ENCODE data around the gene SRRM1. TPM values are rescaled to one million over a fixed set of nuclear protein-coding genes. Genes with fewer than 3 reads are reported as not detected.
"Not testable (repeated sequence)": the region's sequence is repeated elsewhere in the genome, so short reads cannot be mapped to it uniquely, and the experiment has no call there.

Gene SRRM1
- total and polyA plus RNA-seq, 2 experiments from 2014 or later = 61.6 to 84.3 TPM

DNA sequence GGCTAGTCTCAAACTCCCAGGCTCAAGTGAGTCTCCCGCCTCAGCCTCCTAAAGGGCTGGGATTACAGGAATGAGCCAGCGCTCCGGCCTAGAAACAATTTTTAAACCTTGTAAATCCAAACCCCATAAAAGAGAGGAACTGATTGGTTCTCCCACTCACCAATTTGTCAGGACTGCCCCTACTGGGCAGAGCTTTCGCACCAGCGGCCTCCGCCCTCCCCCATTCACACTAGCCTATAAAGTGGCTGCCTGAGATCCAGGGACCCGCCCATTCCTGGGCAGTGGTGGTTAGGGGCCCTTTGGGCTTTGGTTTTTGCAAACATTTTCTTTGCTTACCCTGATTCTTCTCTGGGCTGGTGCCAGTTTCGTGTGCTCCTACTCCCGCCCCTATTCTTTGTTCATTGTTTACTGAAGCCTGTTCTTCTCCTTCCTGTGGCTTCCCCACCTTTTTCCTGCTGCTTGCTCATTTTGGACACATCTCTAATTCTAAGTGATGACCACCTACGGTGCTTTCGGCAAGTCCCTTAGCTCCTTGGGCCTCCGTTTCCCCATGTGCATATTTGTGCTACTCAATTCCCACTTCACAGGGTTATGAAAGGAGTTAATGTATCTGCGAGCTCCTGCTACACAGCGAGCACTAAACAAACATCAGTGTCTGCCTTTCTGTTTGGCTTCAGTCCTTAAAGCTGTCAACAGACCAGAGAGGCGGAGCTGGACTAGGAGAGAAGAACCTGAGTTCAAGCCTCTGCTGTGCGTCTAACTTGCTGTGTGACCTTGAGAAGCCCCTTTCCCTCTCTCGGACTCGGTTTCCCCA, 62.4 kb downstream of the SRRM1 start:
- no peaks in the 10 kb centered on the region for H3K36me3 ChIP-seq (replicated peaks; ENCODE audit: insufficient read depth, low read depth)
- no peaks in the 10 kb centered on the region for H3K27me3 ChIP-seq
- peak overlapping the region; percentile 89 for H3K27ac ChIP-seq
- TF ChIP-seq, protein P1, sequence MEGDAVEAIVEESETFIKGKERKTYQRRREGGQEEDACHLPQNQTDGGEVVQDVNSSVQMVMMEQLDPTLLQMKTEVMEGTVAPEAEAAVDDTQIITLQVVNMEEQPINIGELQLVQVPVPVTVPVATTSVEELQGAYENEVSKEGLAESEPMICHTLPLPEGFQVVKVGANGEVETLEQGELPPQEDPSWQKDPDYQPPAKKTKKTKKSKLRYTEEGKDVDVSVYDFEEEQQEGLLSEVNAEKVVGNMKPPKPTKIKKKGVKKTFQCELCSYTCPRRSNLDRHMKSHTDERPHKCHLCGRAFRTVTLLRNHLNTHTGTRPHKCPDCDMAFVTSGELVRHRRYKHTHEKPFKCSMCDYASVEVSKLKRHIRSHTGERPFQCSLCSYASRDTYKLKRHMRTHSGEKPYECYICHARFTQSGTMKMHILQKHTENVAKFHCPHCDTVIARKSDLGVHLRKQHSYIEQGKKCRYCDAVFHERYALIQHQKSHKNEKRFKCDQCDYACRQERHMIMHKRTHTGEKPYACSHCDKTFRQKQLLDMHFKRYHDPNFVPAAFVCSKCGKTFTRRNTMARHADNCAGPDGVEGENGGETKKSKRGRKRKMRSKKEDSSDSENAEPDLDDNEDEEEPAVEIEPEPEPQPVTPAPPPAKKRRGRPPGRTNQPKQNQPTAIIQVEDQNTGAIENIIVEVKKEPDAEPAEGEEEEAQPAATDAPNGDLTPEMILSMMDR (IDR thresholded peaks at IDR 0.05; ENCODE audit: poor library complexity) = no peak
- TF ChIP-seq EZH2phosphoT487 (IDR thresholded peaks at IDR 0.05; ENCODE audit: low read depth, severe bottlenecking, unreplicated experiment) (no peak), EZH2 (IDR thresholded peaks at IDR 0.05; ENCODE audit: borderline replicate concordance) (no peak)
- peak; percentile 94 for DNase-seq (ENCODE audit: low spot score)
- no peak overlapping the region for H3K4me3 ChIP-seq
- H3K9me2 ChIP-seq (replicated peaks; ENCODE audit: insufficient read depth) = no peaks in the 10 kb centered on the region
- peak overlapping the region; percentile 54 for H2AFZ ChIP-seq
- no peaks in the 10 kb centered on the region for H4K20me1 ChIP-seq (ENCODE audit: insufficient read depth, poor library complexity, severe bottlenecking)
- H3K4me2 ChIP-seq = peak overlapping the region; percentile 71
- no peaks in the 10 kb centered on the region for H3K9me3 ChIP-seq (ENCODE audit: low read depth)
- no peaks in the 10 kb centered on the region for H3K79me2 ChIP-seq
- WGBS (ENCODE audit: low lambda C conversion rate, missing lambda C conversion rate) = 28% methylated on average over 18 of the region's 18 CpGs
- peaks cover 12% of the 10 kb centered on the region for H3K4me1 ChIP-seq (ENCODE audit: insufficient read depth)

DNA sequence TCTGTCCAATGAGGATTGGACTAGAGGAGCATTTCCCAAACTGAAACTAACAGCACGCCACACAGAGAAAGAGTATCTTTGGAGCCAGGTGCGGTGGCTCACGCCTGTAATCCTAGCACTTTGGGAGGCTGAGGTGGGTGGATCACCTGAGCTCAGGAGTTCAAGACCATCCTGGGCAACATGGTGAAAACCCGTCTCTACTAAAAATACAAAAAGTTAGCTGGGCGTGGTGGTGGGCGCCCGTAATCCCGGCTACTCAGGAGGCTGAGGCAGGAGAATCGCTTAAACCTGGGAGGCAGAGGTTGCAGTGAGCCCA, 62.9 kb downstream of the SRRM1 start:
- not testable (repeated sequence) for H3K4me3 ChIP-seq; H3K27me3 ChIP-seq; H3K79me2 ChIP-seq; DNase-seq (ENCODE audit: low spot score); H4K20me1 ChIP-seq (ENCODE audit: insufficient read depth, poor library complexity, severe bottlenecking); H3K9me2 ChIP-seq (replicated peaks; ENCODE audit: insufficient read depth); H3K9me3 ChIP-seq (ENCODE audit: low read depth); H3K36me3 ChIP-seq (replicated peaks; ENCODE audit: insufficient read depth, low read depth)
- Histone ChIP-seq H3K27ac (peak overlapping the region; percentile 89), H3K4me1 (ENCODE audit: insufficient read depth) (peaks cover 12% of the 10 kb centered on the region), H2AFZ (peak overlapping the region; percentile 54), H3K4me2 (peak overlapping the region; percentile 71)
- WGBS (ENCODE audit: low lambda C conversion rate, missing lambda C conversion rate) = 96% methylated on average over 9 of the region's 9 CpGs

DNA sequence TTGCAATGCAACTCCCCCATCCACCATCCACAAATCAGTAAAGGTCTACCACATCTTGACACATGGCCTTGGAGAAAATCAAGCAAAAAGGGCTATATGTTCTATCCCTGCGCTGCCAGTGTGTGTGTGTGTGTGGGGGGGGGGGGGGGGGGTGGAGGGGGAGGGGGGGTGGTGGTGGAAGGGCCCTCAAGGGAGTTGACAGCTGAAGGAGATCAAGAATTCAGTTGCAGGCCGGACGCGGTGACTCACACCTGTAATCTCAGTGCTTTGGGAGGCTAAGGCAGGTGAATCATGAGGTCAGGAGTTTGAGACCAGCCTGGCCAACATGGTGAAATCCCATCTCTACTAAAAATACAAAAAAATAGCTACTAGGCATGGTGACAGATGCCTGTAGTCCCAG, 64.6 kb downstream of the SRRM1 start:
- H3K9me3 ChIP-seq (ENCODE audit: low read depth) = no peaks in the 10 kb centered on the region
- no peaks in the 10 kb centered on the region for H3K79me2 ChIP-seq
- H3K9me2 ChIP-seq (replicated peaks; ENCODE audit: insufficient read depth) = no peaks in the 10 kb centered on the region
- H3K4me1 ChIP-seq (ENCODE audit: insufficient read depth) = peaks cover 12% of the 10 kb centered on the region
- H3K27ac ChIP-seq = no peak overlapping the region
- no peak overlapping the region for H3K4me3 ChIP-seq
- no peaks in the 10 kb centered on the region for H3K36me3 ChIP-seq (replicated peaks; ENCODE audit: insufficient read depth, low read depth)
- no peak overlapping the region for H3K4me2 ChIP-seq
- H3K27me3 ChIP-seq = no peaks in the 10 kb centered on the region
- TF ChIP-seq, protein P1 (IDR thresholded peaks at IDR 0.05; ENCODE audit: poor library complexity) = no peak
- TF ChIP-seq EZH2 (IDR thresholded peaks at IDR 0.05; ENCODE audit: borderline replicate concordance) (no peak), EZH2phosphoT487 (IDR thresholded peaks at IDR 0.05; ENCODE audit: low read depth, severe bottlenecking, unreplicated experiment) (no peak)
- no peaks in the 10 kb centered on the region for H4K20me1 ChIP-seq (ENCODE audit: insufficient read depth, poor library complexity, severe bottlenecking)
- no peak overlapping the region for H2AFZ ChIP-seq
- DNase-seq (ENCODE audit: low spot score) = no peak
- WGBS (ENCODE audit: low lambda C conversion rate, missing lambda C conversion rate) = 39% methylated on average over 2 of the region's 4 CpGs

DNA sequence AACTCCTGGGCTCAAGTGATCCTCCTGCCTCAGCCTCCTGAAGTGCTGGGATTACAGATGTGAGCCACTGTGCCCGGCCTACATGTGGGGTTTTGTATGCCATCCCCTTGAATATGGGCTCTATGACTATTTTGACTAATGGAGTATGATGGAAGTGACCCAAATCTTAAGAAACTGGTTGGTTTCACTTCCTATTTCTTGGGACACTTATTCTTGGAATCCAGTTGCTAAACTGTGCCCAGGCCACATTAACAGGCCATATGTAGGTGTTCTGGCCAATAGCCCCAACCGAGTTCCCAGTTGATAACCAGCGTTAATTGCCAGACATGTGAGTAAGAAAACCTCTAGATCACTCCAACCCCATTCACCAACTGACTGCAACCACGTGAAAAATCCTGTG, 65.8 kb downstream of the SRRM1 start:
- Histone ChIP-seq H3K9me3 (ENCODE audit: low read depth) (no peaks in the 10 kb centered on the region), H3K4me3 (no peak overlapping the region), H3K36me3 (replicated peaks; ENCODE audit: insufficient read depth, low read depth) (no peaks in the 10 kb centered on the region), H3K4me2 (no peak overlapping the region), H3K4me1 (ENCODE audit: insufficient read depth) (peaks cover 12% of the 10 kb centered on the region), H2AFZ (no peak overlapping the region), H4K20me1 (ENCODE audit: insufficient read depth, poor library complexity, severe bottlenecking) (no peaks in the 10 kb centered on the region), H3K9me2 (replicated peaks; ENCODE audit: insufficient read depth) (no peaks in the 10 kb centered on the region), H3K27me3 (no peaks in the 10 kb centered on the region), H3K79me2 (no peaks in the 10 kb centered on the region), H3K27ac (no peak overlapping the region)
- 95% methylated on average over 4 of the region's 4 CpGs for WGBS (ENCODE audit: low lambda C conversion rate, missing lambda C conversion rate)
- TF ChIP-seq EZH2phosphoT487 (IDR thresholded peaks at IDR 0.05; ENCODE audit: low read depth, severe bottlenecking, unreplicated experiment) (no peak), EZH2 (IDR thresholded peaks at IDR 0.05; ENCODE audit: borderline replicate concordance) (no peak)
- TF ChIP-seq, protein P1 (IDR thresholded peaks at IDR 0.05; ENCODE audit: poor library complexity) = no peak
- DNase-seq (ENCODE audit: low spot score) = no peak
